Measurements from ENCODE around the gene MEX3B. TPM values are rescaled to one million over a fixed set of nuclear protein-coding genes. Genes with fewer than 3 reads are reported as not detected.

MEX3B gene
- total and polyA plus RNA-seq, 2 donors (not counting 1 experiment from before 2014, with no cell fraction given) = 2.6 to 8.1 TPM

- DNase-seq (ENCODE audit: low read depth in 2 of 2) = no peak
- no peaks in the 10 kb centered on the region for H4K20me1 ChIP-seq (ENCODE audit: control insufficient read depth, extremely low read depth, insufficient read depth, low read length)
- no peaks in the 10 kb centered on the region for H3K27me3 ChIP-seq (ENCODE audit: control insufficient read depth, insufficient read depth, low read length)
- no peak overlapping the region for H3K4me3 ChIP-seq (replicated peaks in 1 of 4; ENCODE audit: control extremely low read depth in 1 of 4, insufficient read depth in 1 of 4, low read depth in 3 of 4, low read length in 4 of 4)
- H3K79me2 ChIP-seq (ENCODE audit: control insufficient read depth, insufficient read depth, low read length) = no peaks in the 10 kb centered on the region
- H2AFZ ChIP-seq (ENCODE audit: low read length) = no peak overlapping the region
- H3K9me3 ChIP-seq (ENCODE audit: control insufficient read depth, insufficient read depth, low read depth, low read length) = no peaks in the 10 kb centered on the region
- H3K27ac ChIP-seq (ENCODE audit: insufficient read depth, low read length) = no peak overlapping the region
- H3K9ac ChIP-seq (ENCODE audit: insufficient read depth, low read length) = no peak overlapping the region
- TF ChIP-seq CTCF (conservative IDR thresholded peaks at IDR 0.05 in 1 of 2, IDR thresholded peaks at IDR 0.05 in 1 of 2; ENCODE audit: low read depth in 1 of 2, low read length in 2 of 2) (no peak), EZH2 (IDR thresholded peaks at IDR 0.05; ENCODE audit: low read length, missing control alignments) (no peak)
- H3K4me2 ChIP-seq (ENCODE audit: extremely low read depth, insufficient read depth, low read length) = no peak overlapping the region
- H3K4me1 ChIP-seq (ENCODE audit: control insufficient read depth, extremely low read depth, insufficient read depth, low read length) = no peaks in the 10 kb centered on the region
- no peaks in the 10 kb centered on the region for H3K36me3 ChIP-seq (ENCODE audit: control insufficient read depth, insufficient read depth, low read length)
Measured at GRCh38 chr15:82091636-82092140, 45.9 kb upstream of the MEX3B start.

- Histone ChIP-seq H3K27ac (ENCODE audit: insufficient read depth, low read length) (no peak overlapping the region), H3K4me1 (ENCODE audit: control insufficient read depth, extremely low read depth, insufficient read depth, low read length) (no peaks in the 10 kb centered on the region)
Measured at GRCh38 chr15:82086243-82086995, 40.6 kb upstream of the MEX3B start.

More at GRCh38 chr15:82086243-82086995, 40.6 kb upstream of the MEX3B start:
- Histone ChIP-seq H3K36me3 (ENCODE audit: control insufficient read depth, insufficient read depth, low read length) (no peaks in the 10 kb centered on the region), H3K9me3 (ENCODE audit: control insufficient read depth, insufficient read depth, low read depth, low read length) (no peaks in the 10 kb centered on the region), H2AFZ (ENCODE audit: low read length) (no peak overlapping the region), H4K20me1 (ENCODE audit: control insufficient read depth, extremely low read depth, insufficient read depth, low read length) (no peaks in the 10 kb centered on the region), H3K4me3 (replicated peaks in 1 of 4; ENCODE audit: control extremely low read depth in 1 of 4, insufficient read depth in 1 of 4, low read depth in 3 of 4, low read length in 4 of 4) (no peak overlapping the region), H3K4me2 (ENCODE audit: extremely low read depth, insufficient read depth, low read length) (no peak overlapping the region), H3K9ac (ENCODE audit: insufficient read depth, low read length) (no peak overlapping the region), H3K79me2 (ENCODE audit: control insufficient read depth, insufficient read depth, low read length) (no peaks in the 10 kb centered on the region), H3K27me3 (ENCODE audit: control insufficient read depth, insufficient read depth, low read length) (peaks cover 3% of the 10 kb centered on the region)
- DNase-seq (ENCODE audit: low read depth in 2 of 2) = no peak
- no peak for TF ChIP-seq CTCF (conservative IDR thresholded peaks at IDR 0.05 in 1 of 2, IDR thresholded peaks at IDR 0.05 in 1 of 2; ENCODE audit: low read depth in 1 of 2, low read length in 2 of 2)
- TF ChIP-seq EZH2 (IDR thresholded peaks at IDR 0.05; ENCODE audit: low read length, missing control alignments) = no peak
